Measurements from ENCODE around the gene VWA8. TPM values are rescaled to one million over a fixed set of nuclear protein-coding genes. Genes with fewer than 3 reads are reported as not detected.
"Not testable (repeated sequence)": the region's sequence is repeated elsewhere in the genome, so short reads cannot be mapped to it uniquely, and the experiment has no call there.

Gene VWA8
- polyA plus RNA-seq, 1 of the 3 experiments (the other 2 are of a cell fraction), result 5.5 TPM

GRCh38 chr13:41883147-41883546 is 77.8 kb downstream of the VWA8 start (continued):
- TF ChIP-seq, protein P1, sequence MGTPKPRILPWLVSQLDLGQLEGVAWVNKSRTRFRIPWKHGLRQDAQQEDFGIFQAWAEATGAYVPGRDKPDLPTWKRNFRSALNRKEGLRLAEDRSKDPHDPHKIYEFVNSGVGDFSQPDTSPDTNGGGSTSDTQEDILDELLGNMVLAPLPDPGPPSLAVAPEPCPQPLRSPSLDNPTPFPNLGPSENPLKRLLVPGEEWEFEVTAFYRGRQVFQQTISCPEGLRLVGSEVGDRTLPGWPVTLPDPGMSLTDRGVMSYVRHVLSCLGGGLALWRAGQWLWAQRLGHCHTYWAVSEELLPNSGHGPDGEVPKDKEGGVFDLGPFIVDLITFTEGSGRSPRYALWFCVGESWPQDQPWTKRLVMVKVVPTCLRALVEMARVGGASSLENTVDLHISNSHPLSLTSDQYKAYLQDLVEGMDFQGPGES (IDR thresholded peaks at IDR 0.05; ENCODE audit: low read depth, low read length), result no peak
- TF ChIP-seq MEF2A (IDR thresholded peaks at IDR 0.05; ENCODE audit: borderline replicate concordance, low read depth) (no peak), JUND (IDR thresholded peaks at IDR 0.05) (no peak), TAF1 (IDR thresholded peaks at IDR 0.05; ENCODE audit: borderline replicate concordance, low read depth, low read length) (no peak)

DNA sequence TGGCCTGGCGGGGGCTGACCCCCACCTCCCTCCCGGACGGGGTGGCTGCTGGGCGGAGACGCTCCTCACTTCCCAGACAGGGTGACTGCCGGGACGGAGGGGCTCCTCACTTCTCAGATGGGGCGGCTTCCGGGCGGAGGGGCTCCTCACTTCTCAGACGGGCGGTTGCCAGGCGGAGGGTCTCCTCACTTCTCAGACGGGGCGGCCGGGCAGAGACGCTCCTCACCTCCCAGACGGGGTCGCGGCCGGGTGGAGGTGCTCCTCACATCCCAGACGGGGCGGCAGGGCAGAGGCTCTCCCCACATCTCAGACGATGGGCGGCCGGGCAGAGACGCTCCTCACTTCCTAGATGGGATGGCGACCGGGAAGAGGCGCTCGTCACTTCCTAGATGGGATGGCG is 79.0 kb downstream of the VWA8 start:
- H4K20me1 ChIP-seq (ENCODE audit: insufficient read depth); H3F3A ChIP-seq (replicated peaks; ENCODE audit: insufficient read depth); DNase-seq; H3K27me3 ChIP-seq (ENCODE audit: insufficient read depth); H2AFZ ChIP-seq (ENCODE audit: low read depth); H3K9me3 ChIP-seq; H3K4me1 ChIP-seq (ENCODE audit: control insufficient read depth in 1 of 2, insufficient read depth in 2 of 2, low read depth in 1 of 2, low read length in 1 of 2); CTCF ChIA-PET; H3K4me2 ChIP-seq; POLR2A ChIA-PET; H3K9me2 ChIP-seq; H3K9ac ChIP-seq; H3K4me3 ChIP-seq (ENCODE audit: low read depth in 2 of 2, low read length in 1 of 2); H3K79me2 ChIP-seq (ENCODE audit: insufficient read depth); H3K27ac ChIP-seq (ENCODE audit: low read depth in 2 of 2, low read length in 1 of 2): not testable (repeated sequence)
- H3K36me3 ChIP-seq (replicated peaks in 1 of 2; ENCODE audit: control insufficient read depth in 1 of 2, insufficient read depth in 2 of 2, low read length in 1 of 2), result peaks cover 20 to 22% of the 10 kb centered on the region in 2 experiments
- no CpG with 5 or more reads among the region's 32 CpGs for WGBS (ENCODE audit: low lambda C conversion rate)

GRCh38 chr13:41880966-41881365 is 79.9 kb downstream of the VWA8 start:
- no peak overlapping the region for H3K27ac ChIP-seq (ENCODE audit: low read depth in 2 of 2, low read length in 1 of 2)
- no peak overlapping the region for H2AFZ ChIP-seq (ENCODE audit: low read depth)
- H3K4me3 ChIP-seq (ENCODE audit: low read depth in 2 of 2, low read length in 1 of 2), result no peak overlapping the region
- H3K27me3 ChIP-seq (ENCODE audit: insufficient read depth), result no peaks in the 10 kb centered on the region
- H3K36me3 ChIP-seq (replicated peaks in 1 of 2; ENCODE audit: control insufficient read depth in 1 of 2, insufficient read depth in 2 of 2, low read length in 1 of 2), result peaks cover 20 to 22% of the 10 kb centered on the region in 2 experiments
- H3K9me3 ChIP-seq, result no peaks in the 10 kb centered on the region
- H3K9me2 ChIP-seq, result no peaks in the 10 kb centered on the region
- CTCF ChIA-PET, result no interaction called here
- no peaks in the 10 kb centered on the region for H3K79me2 ChIP-seq (ENCODE audit: insufficient read depth)
- TF ChIP-seq RFX5 (IDR thresholded peaks at IDR 0.05; ENCODE audit: low read length) (no peak), NRF1 (IDR thresholded peaks at IDR 0.05; ENCODE audit: low read depth, low read length) (no peak), YY1 (IDR thresholded peaks at IDR 0.05; ENCODE audit: low read depth) (no peak), TCF12 (IDR thresholded peaks at IDR 0.05) (no peak), RXRA (IDR thresholded peaks at IDR 0.05; ENCODE audit: borderline replicate concordance, low read depth) (no peak), ZBTB33 (IDR thresholded peaks at IDR 0.05; ENCODE audit: borderline replicate concordance, low read depth) (no peak), TEAD4 (IDR thresholded peaks at IDR 0.05; ENCODE audit: borderline replicate concordance, insufficient read depth) (no peak), TAF1 (IDR thresholded peaks at IDR 0.05; ENCODE audit: borderline replicate concordance, low read depth, low read length) (no peak), CTCF (IDR thresholded peaks at IDR 0.05) (no peak), RAD21 (IDR thresholded peaks at IDR 0.05; ENCODE audit: low read length) (no peak), EZH2phosphoT487 (IDR thresholded peaks at IDR 0.05; ENCODE audit: borderline replicate concordance, low read depth) (no peak), NFIC (IDR thresholded peaks at IDR 0.05; ENCODE audit: borderline replicate concordance) (no peak), REST (IDR thresholded peaks at IDR 0.05; ENCODE audit: low read depth, low read length) (no peak), MXI1 (IDR thresholded peaks at IDR 0.05; ENCODE audit: low read depth, low read length) (no peak), MAX (IDR thresholded peaks at IDR 0.05; ENCODE audit: low read depth) (no peak)
- 100% methylated on average over 1 of the region's 1 CpG for WGBS (ENCODE audit: low lambda C conversion rate)
- peaks cover 3% of the 10 kb centered on the region for H3F3A ChIP-seq (replicated peaks; ENCODE audit: insufficient read depth)
- no peak for DNase-seq
- H4K20me1 ChIP-seq (ENCODE audit: insufficient read depth), result no peaks in the 10 kb centered on the region
- H3K4me2 ChIP-seq, result no peak overlapping the region
- H3K9ac ChIP-seq, result no peak overlapping the region
- no peaks in the 10 kb centered on the region for H3K4me1 ChIP-seq (ENCODE audit: control insufficient read depth in 1 of 2, insufficient read depth in 2 of 2, low read depth in 1 of 2, low read length in 1 of 2)
- POLR2A ChIA-PET, result no interaction called here
